Measurements from ENCODE around the gene CERCAM. TPM values are rescaled to one million over a fixed set of nuclear protein-coding genes. Genes with fewer than 3 reads are reported as not detected.

Gene CERCAM
- total and polyA plus RNA-seq, 4 donors = 27.5 to 74.1 (median 40.5) TPM

DNA sequence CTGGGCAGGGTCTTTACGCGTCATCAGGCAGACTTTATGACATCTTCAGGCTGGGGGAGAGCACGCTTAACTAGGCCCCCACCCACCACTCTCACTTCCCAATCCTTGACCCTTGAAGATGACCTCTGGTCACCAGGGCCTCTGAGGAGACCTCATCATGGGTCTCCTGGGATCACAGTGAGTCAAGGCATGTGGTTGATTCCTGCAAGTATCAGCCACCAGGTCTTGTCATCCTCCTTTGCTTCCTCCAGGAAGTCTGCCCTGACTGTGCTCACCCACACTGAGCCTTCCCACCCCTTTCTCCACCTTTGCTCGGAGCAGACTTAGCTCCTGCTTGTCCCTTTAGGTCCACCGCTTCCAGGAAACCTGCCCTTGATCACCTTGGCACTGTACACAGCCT is 52.4 kb downstream of the CERCAM start:
- H3K27me3 ChIP-seq (ENCODE audit: control insufficient read depth, insufficient read depth, low read length) = no peaks in the 10 kb centered on the region
- no peaks in the 10 kb centered on the region for H3K4me1 ChIP-seq (ENCODE audit: control insufficient read depth, insufficient read depth, low read length)
- H3K9me3 ChIP-seq (ENCODE audit: control insufficient read depth, insufficient read depth, low read length) = no peaks in the 10 kb centered on the region
- no peak overlapping the region for H3K27ac ChIP-seq (ENCODE audit: low read depth, low read length)
- no peak overlapping the region for H3K4me3 ChIP-seq (ENCODE audit: low read depth, low read length)
- no peak for DNase-seq (ENCODE audit: low read depth in 4 of 6, low spot score in 6 of 6)
- H3K36me3 ChIP-seq (ENCODE audit: control insufficient read depth, insufficient read depth, low read length) = peaks cover 63% of the 10 kb centered on the region
- WGBS (ENCODE audit: insufficient coverage) = 97% methylated on average over 5 of the region's 5 CpGs

DNA sequence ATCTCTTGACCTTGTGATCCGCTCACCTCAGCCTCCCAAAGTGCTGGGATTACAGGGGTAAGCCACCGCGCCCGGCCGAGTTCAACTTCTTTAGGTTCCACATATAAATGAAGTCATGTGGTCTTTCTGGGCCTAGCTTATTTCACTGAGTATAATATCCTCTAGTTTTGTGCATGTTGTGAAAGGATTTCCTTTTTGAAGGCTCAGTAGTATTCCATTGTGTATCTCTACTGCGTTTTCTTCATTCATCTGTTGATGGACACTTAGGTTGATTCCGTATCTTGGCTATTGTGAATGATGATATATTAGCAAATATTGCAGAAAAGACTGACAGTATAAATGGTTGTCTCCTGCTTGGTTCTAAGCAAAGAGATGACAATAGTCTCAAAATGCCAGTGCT is 55.2 kb downstream of the CERCAM start:
- no peaks in the 10 kb centered on the region for H3K9me3 ChIP-seq (ENCODE audit: control insufficient read depth, insufficient read depth, low read length)
- WGBS (ENCODE audit: insufficient coverage) = 93% methylated on average over 2 of the region's 7 CpGs
- no peak overlapping the region for H3K27ac ChIP-seq (ENCODE audit: low read depth, low read length)
- H3K36me3 ChIP-seq (ENCODE audit: control insufficient read depth, insufficient read depth, low read length) = peaks cover 60% of the 10 kb centered on the region
- DNase-seq (ENCODE audit: low read depth in 4 of 6, low spot score in 6 of 6) = no peak
- H3K4me1 ChIP-seq (ENCODE audit: control insufficient read depth, insufficient read depth, low read length) = no peaks in the 10 kb centered on the region
- H3K4me3 ChIP-seq (ENCODE audit: low read depth, low read length) = no peak overlapping the region
- H3K27me3 ChIP-seq (ENCODE audit: control insufficient read depth, insufficient read depth, low read length) = no peaks in the 10 kb centered on the region

DNA sequence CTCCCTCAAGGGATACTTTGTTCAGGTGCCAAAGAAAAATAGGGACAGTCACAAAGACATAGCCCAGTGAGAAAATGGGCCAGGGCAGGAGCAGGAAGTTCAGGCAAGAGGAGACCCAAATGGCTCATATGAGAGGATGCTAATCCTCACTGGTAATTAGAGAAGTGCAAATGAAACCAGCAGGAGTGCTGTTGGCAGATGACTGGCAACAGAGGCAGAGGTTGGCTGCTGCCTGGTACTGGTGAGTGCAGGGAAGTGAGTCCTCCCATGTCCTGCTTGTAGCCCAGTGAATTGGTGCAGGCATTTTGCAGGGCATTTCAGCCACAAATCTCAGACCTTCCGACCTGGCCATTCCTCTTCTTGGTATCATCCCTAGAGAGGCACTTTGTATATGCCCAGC is 58.6 kb downstream of the CERCAM start:
- WGBS (ENCODE audit: insufficient coverage) = 86% methylated on average over 1 of the region's 1 CpG
- DNase-seq (ENCODE audit: low read depth in 4 of 6, low spot score in 6 of 6) = peak in 1 of 6 donors; percentile 37
- no peak overlapping the region for H3K27ac ChIP-seq (ENCODE audit: low read depth, low read length)
- no peaks in the 10 kb centered on the region for H3K9me3 ChIP-seq (ENCODE audit: control insufficient read depth, insufficient read depth, low read length)
- peaks cover 61% of the 10 kb centered on the region for H3K36me3 ChIP-seq (ENCODE audit: control insufficient read depth, insufficient read depth, low read length)
- no peaks in the 10 kb centered on the region for H3K27me3 ChIP-seq (ENCODE audit: control insufficient read depth, insufficient read depth, low read length)
- no peak overlapping the region for H3K4me3 ChIP-seq (ENCODE audit: low read depth, low read length)
- H3K4me1 ChIP-seq (ENCODE audit: control insufficient read depth, insufficient read depth, low read length) = no peaks in the 10 kb centered on the region

DNA sequence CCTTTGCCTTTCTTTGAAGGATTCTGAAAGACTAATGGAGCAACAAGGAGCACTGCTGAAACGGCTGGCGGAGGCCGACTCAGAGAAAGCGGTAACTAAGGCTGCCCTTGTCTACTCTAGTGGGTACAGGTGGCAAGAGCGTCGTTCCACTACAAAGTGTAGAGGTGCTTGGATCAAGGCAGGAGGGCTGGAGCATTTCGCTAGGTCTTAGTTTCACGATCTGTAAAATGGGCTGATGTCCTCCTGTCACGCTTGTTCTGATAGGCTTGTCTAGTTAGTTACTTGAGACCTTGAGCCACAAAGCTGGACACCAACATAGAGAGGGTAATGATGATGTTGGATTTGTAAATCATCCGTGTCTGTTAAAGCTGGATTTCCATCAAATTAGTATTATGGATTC is 60.9 kb downstream of the CERCAM start:
- peaks cover 72% of the 10 kb centered on the region for H3K36me3 ChIP-seq (ENCODE audit: control insufficient read depth, insufficient read depth, low read length)
- 100% methylated on average over 9 of the region's 10 CpGs for WGBS (ENCODE audit: insufficient coverage)
- no peak for DNase-seq (ENCODE audit: low read depth in 4 of 6, low spot score in 6 of 6)

DNA sequence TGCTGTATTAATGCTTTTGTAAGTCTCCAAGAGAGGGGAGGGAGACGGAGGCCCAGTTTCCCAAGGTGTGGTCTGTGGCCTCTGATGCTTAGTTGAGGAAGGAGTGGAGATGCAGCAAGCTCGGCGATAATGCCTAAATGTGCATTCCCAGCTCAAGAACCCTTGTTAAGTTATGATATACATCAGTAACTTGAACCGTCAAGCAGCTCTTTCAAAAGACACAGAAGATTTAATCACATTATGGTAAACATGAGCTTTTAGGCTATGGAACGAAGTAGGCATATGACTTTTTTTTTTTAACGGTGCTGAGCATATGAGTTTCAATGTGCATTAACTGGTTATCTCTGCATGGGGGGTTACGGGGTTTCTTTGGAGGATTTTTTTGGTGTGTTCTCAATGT is 61.5 kb downstream of the CERCAM start:
- Histone ChIP-seq H3K27ac (ENCODE audit: low read depth, low read length) (no peak overlapping the region), H3K36me3 (ENCODE audit: control insufficient read depth, insufficient read depth, low read length) (peaks cover 73% of the 10 kb centered on the region), H3K27me3 (ENCODE audit: control insufficient read depth, insufficient read depth, low read length) (no peaks in the 10 kb centered on the region), H3K4me1 (ENCODE audit: control insufficient read depth, insufficient read depth, low read length) (no peaks in the 10 kb centered on the region), H3K4me3 (ENCODE audit: low read depth, low read length) (no peak overlapping the region), H3K9me3 (ENCODE audit: control insufficient read depth, insufficient read depth, low read length) (no peaks in the 10 kb centered on the region)
- WGBS (ENCODE audit: insufficient coverage) = 100% methylated on average over 1 of the region's 7 CpGs
- DNase-seq (ENCODE audit: low read depth in 4 of 6, low spot score in 6 of 6) = no peak

More for the DNA sequence above, 60.9 kb downstream of the CERCAM start:
- Histone ChIP-seq H3K4me3 (ENCODE audit: low read depth, low read length) (no peak overlapping the region), H3K27ac (ENCODE audit: low read depth, low read length) (no peak overlapping the region), H3K4me1 (ENCODE audit: control insufficient read depth, insufficient read depth, low read length) (no peaks in the 10 kb centered on the region), H3K27me3 (ENCODE audit: control insufficient read depth, insufficient read depth, low read length) (no peaks in the 10 kb centered on the region), H3K9me3 (ENCODE audit: control insufficient read depth, insufficient read depth, low read length) (no peaks in the 10 kb centered on the region)

DNA sequence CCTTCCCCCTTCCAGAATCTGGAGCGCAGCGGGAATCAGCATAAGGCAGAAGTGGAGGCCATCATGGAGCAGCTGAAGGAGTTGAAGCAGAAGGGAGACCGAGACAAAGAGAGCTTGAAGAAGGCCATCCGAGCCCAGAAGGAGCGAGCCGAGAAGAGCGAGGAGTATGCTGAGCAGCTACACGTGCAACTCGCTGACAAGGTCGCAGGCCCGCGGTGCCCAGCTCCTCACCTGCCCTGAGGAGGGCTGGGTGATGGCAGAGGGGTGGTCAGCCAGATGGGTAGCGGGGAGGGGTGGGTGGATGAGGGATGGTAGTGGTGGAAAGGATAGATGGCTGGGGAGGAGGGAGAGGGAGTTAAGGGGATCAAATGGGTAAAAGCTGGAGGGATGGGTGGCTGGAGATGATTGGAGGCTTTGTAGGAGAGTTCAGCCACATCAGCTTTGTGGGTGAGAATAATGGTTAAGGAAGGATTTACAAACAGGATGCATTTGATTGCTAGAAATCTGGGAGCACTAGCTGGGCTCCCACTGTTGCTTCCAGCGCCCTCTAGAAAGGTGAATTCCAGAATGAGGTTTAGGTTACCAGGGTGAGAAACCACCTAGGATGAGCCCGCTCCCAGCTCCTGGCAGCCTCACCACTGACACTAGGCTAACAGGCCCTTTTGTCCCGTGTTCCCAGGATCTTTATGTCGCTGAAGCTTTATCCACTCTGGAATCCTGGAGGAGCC is 64.2 kb downstream of the CERCAM start:
- Histone ChIP-seq H3K27ac (ENCODE audit: low read depth, low read length) (no peak overlapping the region), H3K27me3 (ENCODE audit: control insufficient read depth, insufficient read depth, low read length) (no peaks in the 10 kb centered on the region), H3K9me3 (ENCODE audit: control insufficient read depth, insufficient read depth, low read length) (no peaks in the 10 kb centered on the region), H3K36me3 (ENCODE audit: control insufficient read depth, insufficient read depth, low read length) (peaks cover 74% of the 10 kb centered on the region), H3K4me3 (ENCODE audit: low read depth, low read length) (no peak overlapping the region), H3K4me1 (ENCODE audit: control insufficient read depth, insufficient read depth, low read length) (no peaks in the 10 kb centered on the region)
- no peak for DNase-seq (ENCODE audit: low read depth in 4 of 6, low spot score in 6 of 6)
- WGBS (ENCODE audit: insufficient coverage) = 90% methylated on average over 13 of the region's 17 CpGs

DNA sequence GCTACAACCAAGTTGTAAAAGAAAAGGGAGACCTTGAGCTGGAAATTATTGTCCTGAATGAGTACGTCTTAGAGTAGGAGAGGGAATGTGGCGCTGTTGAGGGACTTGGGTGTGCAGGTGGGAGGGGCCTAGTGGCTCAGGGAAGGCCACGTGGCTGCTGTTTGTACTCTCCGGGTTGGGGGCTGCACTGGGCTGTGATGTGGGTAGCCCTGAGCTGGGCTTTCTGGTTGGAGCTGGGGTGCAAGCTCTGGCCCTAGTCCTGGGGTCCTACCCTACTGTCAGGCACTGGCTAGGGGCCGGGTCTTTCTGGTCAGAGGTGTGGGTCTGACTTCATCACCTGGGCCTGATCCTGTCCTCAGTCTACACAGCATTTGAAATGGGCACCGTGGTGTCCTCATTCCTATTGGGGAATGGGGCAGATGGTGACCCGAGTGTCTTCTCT is 64.8 kb downstream of the CERCAM start:
- Histone ChIP-seq H3K9me3 (ENCODE audit: control insufficient read depth, insufficient read depth, low read length) (no peaks in the 10 kb centered on the region), H3K4me3 (ENCODE audit: low read depth, low read length) (no peak overlapping the region), H3K36me3 (ENCODE audit: control insufficient read depth, insufficient read depth, low read length) (peaks cover 74% of the 10 kb centered on the region), H3K4me1 (ENCODE audit: control insufficient read depth, insufficient read depth, low read length) (no peaks in the 10 kb centered on the region), H3K27ac (ENCODE audit: low read depth, low read length) (no peak overlapping the region), H3K27me3 (ENCODE audit: control insufficient read depth, insufficient read depth, low read length) (no peaks in the 10 kb centered on the region)
- no peak for DNase-seq (ENCODE audit: low read depth in 4 of 6, low spot score in 6 of 6)
- WGBS (ENCODE audit: insufficient coverage) = 68% methylated on average over 6 of the region's 7 CpGs

DNA sequence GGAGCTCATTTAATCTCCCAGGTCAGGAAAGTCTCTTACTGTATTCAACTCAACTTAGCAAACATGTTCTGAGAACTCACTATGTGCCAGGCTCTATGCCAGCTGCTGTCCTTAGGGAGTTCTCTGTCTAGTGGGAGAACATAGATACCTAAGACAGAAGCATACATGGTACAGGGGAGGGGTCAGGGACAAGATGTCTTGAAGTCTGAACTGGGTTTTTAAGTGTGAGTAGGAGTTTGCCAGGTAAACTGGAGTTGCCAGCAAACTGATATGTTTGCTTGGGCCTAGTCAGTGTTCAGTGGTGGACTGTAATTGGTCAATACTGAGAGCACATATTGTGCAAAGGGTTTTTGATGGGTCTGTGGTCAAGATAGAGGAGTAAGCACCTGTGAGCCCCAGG is 65.5 kb downstream of the CERCAM start:
- no peaks in the 10 kb centered on the region for H3K4me1 ChIP-seq (ENCODE audit: control insufficient read depth, insufficient read depth, low read length)
- no peak for DNase-seq (ENCODE audit: low read depth in 4 of 6, low spot score in 6 of 6)
- no peaks in the 10 kb centered on the region for H3K9me3 ChIP-seq (ENCODE audit: control insufficient read depth, insufficient read depth, low read length)
- H3K36me3 ChIP-seq (ENCODE audit: control insufficient read depth, insufficient read depth, low read length) = peaks cover 78% of the 10 kb centered on the region
- H3K4me3 ChIP-seq (ENCODE audit: low read depth, low read length) = no peak overlapping the region
- H3K27ac ChIP-seq (ENCODE audit: low read depth, low read length) = no peak overlapping the region
- H3K27me3 ChIP-seq (ENCODE audit: control insufficient read depth, insufficient read depth, low read length) = no peaks in the 10 kb centered on the region

Data from spinal cord (tissue), 10 donors.